Natural killer cell (primary cell): ENCODE measurements around the gene CLPTM1. TPM values are rescaled to one million over a fixed set of nuclear protein-coding genes. Genes with fewer than 3 reads are reported as not detected.
A peak's percentile ranks its signal among the peaks of the same experiment; 100 is the strongest.
"Not testable (repeated sequence)": the region's sequence is repeated elsewhere in the genome, so short reads cannot be mapped to it uniquely, and the experiment has no call there.

Experiments used
- ATAC-seq, 3 donors: fragments of 150-1000 bp in 2 of 3; fragments of 200-7000 bp in 1 of 3; cut with Tn5 transposase; 1 replicate in 1 of 3; 2 replicates in 2 of 3; pipeline ENCODE4 v1.10.0; 2021; ENCODE audit warnings: mild to moderate bottlenecking in 2 of 3, moderate library complexity in 2 of 3
- DNase-seq, 2 donors: peaks; one replicate each; pipeline versions ENCODE4 v3.0.0 to v3.0.0-alpha.2; 2013 to 2021; ENCODE audit warnings: mixed read lengths in 1 of 2
- H3K27ac ChIP-seq: one replicate; pipeline ENCODE4 v1.5.1; 2013; ENCODE audit warnings: mild to moderate bottlenecking, low read length
- H3K27me3 ChIP-seq: one replicate; pipeline ENCODE4 v1.6.1; 2013; ENCODE audit warnings: low read length; ENCODE audit not compliant: control insufficient read depth, insufficient read depth
- H3K36me3 ChIP-seq: one replicate; pipeline ENCODE4 v1.6.1; 2013; ENCODE audit warnings: low read length; ENCODE audit not compliant: control insufficient read depth, insufficient read depth
- H3K4me1 ChIP-seq: one replicate; pipeline ENCODE4 v1.6.1; 2013; ENCODE audit warnings: low read length; ENCODE audit not compliant: control insufficient read depth, insufficient read depth
- H3K4me3 ChIP-seq: one replicate; pipeline ENCODE4 v1.5.1; 2013; ENCODE audit warnings: low read length
- H3K9me3 ChIP-seq: one replicate; pipeline ENCODE4 v1.6.1; 2013; ENCODE audit warnings: low read length; ENCODE audit not compliant: control insufficient read depth, insufficient read depth
- H3K27ac Mint-ChIP-seq, 2 donors: one replicate each; pipeline ENCODE4 v1.8.0; 2022; ENCODE audit warnings: mild to moderate bottlenecking in 2 of 2, mixed read lengths in 2 of 2, moderate library complexity in 1 of 2
- H3K27me3 Mint-ChIP-seq, 2 donors: one replicate each; pipeline ENCODE4 v1.8.0; 2022; ENCODE audit warnings: low read depth in 2 of 2, mixed read lengths in 2 of 2
- H3K36me3 Mint-ChIP-seq: one replicate; pipeline ENCODE4 v1.8.0; 2022; ENCODE audit warnings: mixed read lengths
- H3K4me1 Mint-ChIP-seq, 2 donors: one replicate each; pipeline ENCODE4 v1.8.0; 2022; ENCODE audit warnings: mixed read lengths in 2 of 2
- H3K4me3 Mint-ChIP-seq: one replicate; pipeline ENCODE4 v1.8.0; 2022; ENCODE audit warnings: mild to moderate bottlenecking, moderate library complexity, mixed read lengths
- H3K9me3 Mint-ChIP-seq, 2 donors: one replicate each; pipeline ENCODE4 v1.8.0; 2022; ENCODE audit warnings: mixed read lengths in 2 of 2
- WGBS: methylation state at CpG from one replicate; pipeline ENCODE4 v1.1.7; 2013; ENCODE audit warnings: missing lambda C conversion rate; ENCODE audit not compliant: insufficient coverage; 5-methylcytosine and 5-hydroxymethylcytosine counted together
- intact Hi-C: fragments of 100-400 bp; cut with micrococcal nuclease; formaldehyde crosslinking; loops from one replicate; pipeline ENCODE4 v1.14.2; 2022
- total RNA-seq, 4 donors: library from RNA; stranded (reverse); fragments of 120-200 nt in 1 of 4; gene quantifications; one replicate each; pipeline versions ENCODE4 v1.2.3 to v1.2.4, GENCODE V29; 2013 to 2022
- TF ChIP-seq, protein P1 (sequence below): fragments of 200-600 bp; IDR thresholded peaks from one replicate; pipeline ENCODE4 v1.8.0; 2022; ENCODE audit warnings: antibody characterized with exemption

The CLPTM1 gene
- total RNA-seq, 3 donors from 2014 or later (not counting 1 experiment from before 2014, with no cell fraction given), result 97.1 to 125 (median 120) TPM

DNA sequence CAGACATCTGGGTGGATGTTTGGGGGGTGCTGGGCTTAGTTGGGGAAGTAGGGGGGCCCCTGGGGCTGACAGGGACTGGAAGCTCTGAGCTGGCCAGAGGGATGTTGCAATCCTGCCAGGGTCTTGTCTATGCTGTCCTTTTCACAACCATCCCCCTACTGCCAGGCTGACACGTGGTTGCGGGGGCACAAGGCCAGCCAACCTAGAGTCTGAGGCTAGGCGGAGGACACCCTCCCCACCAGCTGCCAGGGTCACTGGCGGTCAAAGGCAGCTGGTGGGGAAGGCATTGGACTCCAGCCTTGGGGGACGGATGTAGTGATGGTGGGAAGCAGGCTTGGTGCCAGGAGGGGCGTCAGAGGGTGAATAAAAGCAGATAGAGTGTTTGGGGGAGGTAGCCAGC, 42.3 kb upstream of the CLPTM1 start:
- Mint-ChIP-seq H3K4me1 (peaks cover 5 to 11% of the 10 kb centered on the region in 2 donors), H3K27ac (no peak overlapping the region), H3K9me3 (no peaks in the 10 kb centered on the region), H3K27me3 (peaks cover 30 to 38% of the 10 kb centered on the region in 2 donors), H3K4me3 (no peak overlapping the region), H3K36me3 (no peaks in the 10 kb centered on the region)
- DNase-seq, result no peak
- peaks cover 15% of the 10 kb centered on the region for H3K4me1 ChIP-seq
- H3K27ac ChIP-seq, result no peak overlapping the region
- peaks cover 6% of the 10 kb centered on the region for H3K27me3 ChIP-seq
- no peak for ATAC-seq
- H3K36me3 ChIP-seq, result no peaks in the 10 kb centered on the region
- no peaks in the 10 kb centered on the region for H3K9me3 ChIP-seq
- intact Hi-C loops, result no loop called here
- 44% methylated on average over 4 of the region's 6 CpGs for WGBS
- TF ChIP-seq, protein P1, sequence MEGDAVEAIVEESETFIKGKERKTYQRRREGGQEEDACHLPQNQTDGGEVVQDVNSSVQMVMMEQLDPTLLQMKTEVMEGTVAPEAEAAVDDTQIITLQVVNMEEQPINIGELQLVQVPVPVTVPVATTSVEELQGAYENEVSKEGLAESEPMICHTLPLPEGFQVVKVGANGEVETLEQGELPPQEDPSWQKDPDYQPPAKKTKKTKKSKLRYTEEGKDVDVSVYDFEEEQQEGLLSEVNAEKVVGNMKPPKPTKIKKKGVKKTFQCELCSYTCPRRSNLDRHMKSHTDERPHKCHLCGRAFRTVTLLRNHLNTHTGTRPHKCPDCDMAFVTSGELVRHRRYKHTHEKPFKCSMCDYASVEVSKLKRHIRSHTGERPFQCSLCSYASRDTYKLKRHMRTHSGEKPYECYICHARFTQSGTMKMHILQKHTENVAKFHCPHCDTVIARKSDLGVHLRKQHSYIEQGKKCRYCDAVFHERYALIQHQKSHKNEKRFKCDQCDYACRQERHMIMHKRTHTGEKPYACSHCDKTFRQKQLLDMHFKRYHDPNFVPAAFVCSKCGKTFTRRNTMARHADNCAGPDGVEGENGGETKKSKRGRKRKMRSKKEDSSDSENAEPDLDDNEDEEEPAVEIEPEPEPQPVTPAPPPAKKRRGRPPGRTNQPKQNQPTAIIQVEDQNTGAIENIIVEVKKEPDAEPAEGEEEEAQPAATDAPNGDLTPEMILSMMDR, result no peak
- no peak overlapping the region for H3K4me3 ChIP-seq

DNA sequence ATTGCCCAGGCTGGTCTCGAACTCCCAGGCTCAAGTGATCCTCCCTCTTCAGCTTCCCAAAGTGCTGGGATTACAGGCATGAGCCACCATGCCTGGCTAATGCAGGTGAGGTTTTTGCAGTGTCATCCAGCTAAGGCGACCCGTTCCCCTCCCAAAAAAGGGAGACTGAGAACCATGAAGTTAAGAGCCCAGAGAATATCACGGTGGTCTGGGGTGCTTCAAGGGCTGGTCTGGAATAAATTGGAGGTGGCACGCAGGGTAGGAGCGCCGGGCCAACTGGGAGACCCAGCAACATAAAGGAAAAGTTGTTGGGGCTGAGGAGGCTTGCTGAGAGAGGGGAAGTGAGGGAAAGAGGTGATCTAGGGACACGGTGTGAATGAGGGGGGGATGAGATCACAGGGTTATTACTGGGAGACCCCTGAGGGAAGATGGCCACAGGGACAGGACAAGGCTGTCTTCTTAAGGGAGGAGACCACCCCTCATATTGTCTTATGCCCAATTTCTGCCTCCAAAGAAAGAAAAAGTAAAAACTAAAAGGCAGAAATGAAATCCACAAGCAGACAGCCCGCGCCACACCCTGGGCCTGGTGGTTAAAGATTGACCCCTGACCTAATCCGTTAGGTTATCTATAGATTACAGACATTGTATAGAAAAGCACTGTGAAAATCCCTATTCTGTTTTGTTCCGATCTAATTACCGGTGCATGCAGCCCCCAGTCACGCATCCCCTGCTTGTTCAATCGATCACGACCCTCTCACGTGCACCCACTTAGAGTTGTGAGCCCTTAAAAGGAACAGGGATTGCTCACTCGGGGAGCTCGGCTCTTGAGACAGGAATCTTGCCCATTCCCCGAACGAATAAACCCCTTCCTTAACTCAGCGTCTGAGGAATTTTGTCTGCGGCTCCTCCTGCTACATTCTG, 41.4 kb upstream of the CLPTM1 start:
- H3K9me3 ChIP-seq, H3K27ac ChIP-seq, DNase-seq, intact Hi-C loops, H3K9me3 Mint-ChIP-seq, H3K27me3 ChIP-seq, ATAC-seq, H3K4me3 ChIP-seq, H3K36me3 ChIP-seq, H3K36me3 Mint-ChIP-seq: not testable (repeated sequence)
- WGBS, result 62% methylated on average over 20 of the region's 23 CpGs
- Mint-ChIP-seq H3K4me1 (peaks cover 5 to 11% of the 10 kb centered on the region in 2 donors), H3K27me3 (peaks cover 27 to 33% of the 10 kb centered on the region in 2 donors), H3K4me3 (peak overlapping the region; percentile 89), H3K27ac (peak overlapping the region in 1 of 2 donors; percentile 70)
- H3K4me1 ChIP-seq, result peaks cover 15% of the 10 kb centered on the region

GRCh38 chr19:44914433-44915206, 40.6 kb upstream of the CLPTM1 start, which contains the start of gene APOC1:
Gene APOC1 (plus strand): TSS chr19:44914608. CDS start chr19:44914892, 284 bp downstream.
- 9% methylated on average over 26 of the region's 28 CpGs for WGBS
- intact Hi-C loops, result not testable (repeated sequence)

DNA sequence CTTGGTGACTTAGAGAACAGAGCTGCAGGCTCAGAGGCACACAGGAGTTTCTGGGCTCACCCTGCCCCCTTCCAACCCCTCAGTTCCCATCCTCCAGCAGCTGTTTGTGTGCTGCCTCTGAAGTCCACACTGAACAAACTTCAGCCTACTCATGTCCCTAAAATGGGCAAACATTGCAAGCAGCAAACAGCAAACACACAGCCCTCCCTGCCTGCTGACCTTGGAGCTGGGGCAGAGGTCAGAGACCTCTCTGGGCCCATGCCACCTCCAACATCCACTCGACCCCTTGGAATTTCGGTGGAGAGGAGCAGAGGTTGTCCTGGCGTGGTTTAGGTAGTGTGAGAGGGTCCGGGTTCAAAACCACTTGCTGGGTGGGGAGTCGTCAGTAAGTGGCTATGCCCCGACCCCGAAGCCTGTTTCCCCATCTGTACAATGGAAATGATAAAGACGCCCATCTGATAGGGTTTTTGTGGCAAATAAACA, 30.9 kb upstream of the CLPTM1 start:
- no peak overlapping the region for H3K4me3 Mint-ChIP-seq
- intact Hi-C loops, result no loop called here
- TF ChIP-seq, protein P1, result no peak
- Histone ChIP-seq H3K27ac (no peak overlapping the region), H3K9me3 (no peaks in the 10 kb centered on the region), H3K4me3 (no peak overlapping the region), H3K27me3 (no peaks in the 10 kb centered on the region), H3K36me3 (no peaks in the 10 kb centered on the region), H3K4me1 (peaks cover 12% of the 10 kb centered on the region)
- 81% methylated on average over 7 of the region's 8 CpGs for WGBS
- H3K36me3 Mint-ChIP-seq, result no peaks in the 10 kb centered on the region
- no peak for DNase-seq
- peaks cover 9 to 16% of the 10 kb centered on the region in 2 donors for H3K27me3 Mint-ChIP-seq
- peaks cover 0 to 19% of the 10 kb centered on the region in 2 donors for H3K4me1 Mint-ChIP-seq
- ATAC-seq, result no peak
- no peaks in the 10 kb centered on the region for H3K9me3 Mint-ChIP-seq
- H3K27ac Mint-ChIP-seq, result no peak overlapping the region

More at GRCh38 chr19:44914433-44915206, 40.6 kb upstream of the CLPTM1 start, which contains the start of gene APOC1:
- not testable (repeated sequence) for H3K27ac ChIP-seq, H3K9me3 Mint-ChIP-seq, H3K27me3 ChIP-seq, H3K9me3 ChIP-seq, H3K36me3 ChIP-seq, H3K36me3 Mint-ChIP-seq
- Mint-ChIP-seq H3K27ac (peak within 1 kb of the TSS in 1 of 2 donors; percentile 70), H3K27me3 (peaks cover 27 to 33% of the 10 kb centered on the region in 2 donors), H3K4me1 (peaks cover 5 to 11% of the 10 kb centered on the region in 2 donors), H3K4me3 (peak within 1 kb of the TSS; percentile 89)
- H3K4me3 ChIP-seq, result peak within 1 kb of the TSS; percentile 51
- H3K4me1 ChIP-seq, result peaks cover 15% of the 10 kb centered on the region
- DNase-seq (peak; percentile 68 to 88), ATAC-seq (peak; percentile 89 to 96 (median 96))
